GM12891 (cell line): Measurements from ENCODE around the gene LRPAP1.

Experiments used
- PAX5 ChIP-seq: IDR thresholded peaks from 2 replicates; pipeline ENCODE4 v1.6.1; 2011; ENCODE audit warnings: low read length, moderate library complexity, mild to moderate bottlenecking; ENCODE audit not compliant: insufficient read depth, severe bottlenecking
- POLR2A ChIP-seq: IDR thresholded peaks from 2 replicates; pipeline ENCODE4 v1.6.1; 2011; ENCODE audit warnings: low read depth, low read length, control low read depth
- POLR2AphosphoS5 ChIP-seq: IDR thresholded peaks from 2 replicates; pipeline ENCODE4 v1.6.1; 2011; ENCODE audit warnings: low read depth, low read length, control low read depth
- POU2F2 ChIP-seq: IDR thresholded peaks from 2 replicates; pipeline ENCODE4 v1.6.1; 2011; ENCODE audit warnings: low read depth, mild to moderate bottlenecking, control low read depth, low read length, moderate library complexity
- TAF1 ChIP-seq: IDR thresholded peaks from 2 replicates; pipeline ENCODE4 v1.6.1; 2011; ENCODE audit warnings: low read depth, low read length, control low read depth

DNA sequence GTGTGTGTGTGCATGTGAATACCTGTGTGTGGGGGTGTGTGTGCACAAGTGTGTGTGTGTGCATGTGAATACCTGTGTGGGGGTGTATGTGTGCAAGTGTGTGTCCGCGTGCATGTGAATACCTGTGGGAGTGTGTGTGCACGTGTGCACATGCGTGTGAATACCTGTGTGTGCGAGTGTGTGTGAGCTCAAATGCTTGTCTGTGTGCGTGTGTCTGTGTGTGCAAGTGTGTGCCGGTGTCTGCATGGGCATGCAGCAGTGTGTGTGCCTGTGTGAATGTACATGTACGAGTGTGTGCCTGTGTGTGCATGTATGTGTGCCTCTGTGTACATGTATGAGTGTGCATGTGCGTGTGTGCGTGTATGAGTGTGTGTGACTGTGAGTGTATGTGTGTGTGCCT is 64.1 kb downstream of the LRPAP1 start:
- TF ChIP-seq TAF1 (no peak), POU2F2 (no peak), POLR2A (no peak), POLR2AphosphoS5 (no peak), PAX5 (no peak)
